Trophoblast cell (in vitro differentiated cells and primary cell): ENCODE results near the gene CHRM1.

Experiments used
- DNase-seq, 2 donors: peaks; one replicate each; pipeline ENCODE4 v3.0.0-alpha.2; 2016
- H2AFZ ChIP-seq: 2 replicates; pipeline ENCODE4 v1.6.1; 2013; ENCODE audit warnings: low read length, moderate library complexity, mild to moderate bottlenecking; ENCODE audit not compliant: insufficient read depth, poor library complexity
- H2AK5ac ChIP-seq: 2 replicates; pipeline ENCODE4 v1.6.1; 2013; ENCODE audit warnings: mild to moderate bottlenecking, low read length
- H2BK120ac ChIP-seq: 2 replicates; pipeline ENCODE4 v1.6.1; 2013; ENCODE audit warnings: low read length, mild to moderate bottlenecking, moderate library complexity; ENCODE audit not compliant: insufficient read depth, poor library complexity
- H2BK12ac ChIP-seq: 2 replicates; pipeline ENCODE4 v1.6.1; 2013; ENCODE audit warnings: mild to moderate bottlenecking, low read length, moderate library complexity
- H2BK5ac ChIP-seq: 2 replicates; pipeline ENCODE4 v1.6.1; 2013; ENCODE audit warnings: low read length, low read depth, moderate library complexity, mild to moderate bottlenecking; ENCODE audit not compliant: poor library complexity
- H3K14ac ChIP-seq: 2 replicates; pipeline ENCODE4 v1.6.1; 2013; ENCODE audit warnings: mild to moderate bottlenecking, low read length
- H3K18ac ChIP-seq: 2 replicates; pipeline ENCODE4 v1.6.1; 2013; ENCODE audit warnings: mild to moderate bottlenecking, low read length
- H3K23ac ChIP-seq: 2 replicates; pipeline ENCODE4 v1.6.1; 2013; ENCODE audit warnings: low read length
- H3K27ac ChIP-seq: 2 replicates; pipeline ENCODE4 v1.5.1; 2013; ENCODE audit warnings: low read depth, mild to moderate bottlenecking, inconsistent platforms, low read length, moderate library complexity
- H3K27me3 ChIP-seq: 2 replicates; pipeline ENCODE4 v1.6.1; 2013; ENCODE audit warnings: inconsistent platforms, mild to moderate bottlenecking, low read length, moderate library complexity; ENCODE audit not compliant: insufficient read depth
- H3K36me3 ChIP-seq, 2 experiments: 1 replicate in 1 of 2; 2 replicates in 1 of 2; pipeline ENCODE4 v1.6.1; 2013; ENCODE audit warnings: low read length in 2 of 2, mild to moderate bottlenecking in 2 of 2, moderate library complexity in 1 of 2; ENCODE audit not compliant: insufficient read depth in 2 of 2, control insufficient read depth in 1 of 2
- H3K4ac ChIP-seq: 2 replicates; pipeline ENCODE4 v1.6.1; 2013; ENCODE audit warnings: low read depth, mild to moderate bottlenecking, low read length, moderate library complexity
- H3K4me1 ChIP-seq, 2 experiments: 1 replicate in 1 of 2; 2 replicates in 1 of 2; pipeline ENCODE4 v1.6.1; 2013; ENCODE audit warnings: low read length in 2 of 2, mild to moderate bottlenecking in 2 of 2, moderate library complexity in 1 of 2; ENCODE audit not compliant: insufficient read depth in 2 of 2, control insufficient read depth in 1 of 2
- H3K4me2 ChIP-seq: 2 replicates; pipeline ENCODE4 v1.6.1; 2013; ENCODE audit warnings: inconsistent platforms, mild to moderate bottlenecking, low read length, moderate library complexity
- H3K4me3 ChIP-seq: 2 replicates; pipeline ENCODE4 v1.5.1; 2013; ENCODE audit warnings: mild to moderate bottlenecking, low read depth, low read length, inconsistent platforms
- H3K79me1 ChIP-seq: one replicate; pipeline ENCODE4 v1.6.1; 2013; ENCODE audit warnings: low read length
- H3K79me2 ChIP-seq: 2 replicates; pipeline ENCODE4 v1.6.1; 2013; ENCODE audit warnings: low read length, mild to moderate bottlenecking; ENCODE audit not compliant: control insufficient read depth, insufficient read depth, poor library complexity
- H3K9ac ChIP-seq: 2 replicates; pipeline ENCODE4 v1.6.1; 2013; ENCODE audit warnings: mild to moderate bottlenecking, low read length
- H3K9me3 ChIP-seq: 2 replicates; pipeline ENCODE4 v1.6.1; 2013; ENCODE audit warnings: low read depth, mild to moderate bottlenecking, control low read depth, inconsistent platforms, low read length; ENCODE audit not compliant: insufficient read depth
- H4K12ac ChIP-seq: 2 replicates; pipeline ENCODE4 v1.6.1; 2013; ENCODE audit warnings: low read depth, mild to moderate bottlenecking, low read length, moderate library complexity
- H4K8ac ChIP-seq: 2 replicates; pipeline ENCODE4 v1.6.1; 2013; ENCODE audit warnings: low read depth, mild to moderate bottlenecking, low read length, moderate library complexity
- H4K91ac ChIP-seq: one replicate; pipeline ENCODE4 v1.6.1; 2013; ENCODE audit warnings: low read depth, mild to moderate bottlenecking, low read length, moderate library complexity
- WGBS: extraction: QIAGEN DNeasy Blood & Tissue Kit; methylation state at CpG from one replicate; pipeline ENCODE4 v1.1.7; 2013; ENCODE audit warnings: missing lambda C conversion rate; ENCODE audit not compliant: insufficient read length, insufficient coverage; ENCODE audit errors: extremely low coverage; 5-methylcytosine and 5-hydroxymethylcytosine counted together

Gene CHRM1

DNA sequence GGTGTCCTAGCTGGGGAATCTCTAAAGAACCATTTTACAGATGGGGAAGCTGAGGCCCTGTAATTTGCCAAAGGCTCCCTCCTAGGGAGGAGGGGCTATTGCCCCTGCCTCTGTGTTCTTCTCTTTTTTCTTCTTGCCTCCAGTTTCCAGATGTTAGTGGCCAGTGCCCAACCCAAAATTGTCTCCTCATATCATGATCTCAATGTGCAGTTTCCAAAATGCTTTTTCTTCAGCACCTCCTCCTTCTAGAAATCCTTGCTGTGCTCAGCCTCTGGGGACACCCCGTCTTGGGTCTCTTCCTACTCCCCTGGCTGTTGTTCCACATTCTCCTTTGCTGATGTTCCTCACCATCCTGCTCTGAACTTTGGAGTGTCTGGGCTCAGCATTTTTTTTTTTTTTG is 9.5 kb upstream of the CHRM1 start:
- no peaks in the 10 kb centered on the region for H3K36me3 ChIP-seq
- H3K18ac ChIP-seq = no peak overlapping the region
- no peak overlapping the region for H3K14ac ChIP-seq
- peaks cover 22% of the 10 kb centered on the region for H3K27me3 ChIP-seq
- peaks cover 8 to 9% of the 10 kb centered on the region in 2 experiments for H3K4me1 ChIP-seq
- no peaks in the 10 kb centered on the region for H3K79me1 ChIP-seq
- H4K8ac ChIP-seq = no peak overlapping the region
- H3K9me3 ChIP-seq = no peaks in the 10 kb centered on the region
- no peak overlapping the region for H4K12ac ChIP-seq
- no peak overlapping the region for H2AFZ ChIP-seq
- H3K23ac ChIP-seq = no peak overlapping the region
- no CpG with 5 or more reads among the region's 1 CpG for WGBS
- no peak overlapping the region for H2BK12ac ChIP-seq
- H4K91ac ChIP-seq = no peak overlapping the region
- H3K4me2 ChIP-seq = no peak overlapping the region
- H3K27ac ChIP-seq = no peak overlapping the region
- no peak overlapping the region for H3K4me3 ChIP-seq
- no peak overlapping the region for H2AK5ac ChIP-seq
- H2BK120ac ChIP-seq = no peak overlapping the region
- DNase-seq = no peak
- no peak overlapping the region for H3K4ac ChIP-seq
- H2BK5ac ChIP-seq = no peak overlapping the region
- H3K79me2 ChIP-seq = no peaks in the 10 kb centered on the region
- H3K9ac ChIP-seq = no peak overlapping the region

DNA sequence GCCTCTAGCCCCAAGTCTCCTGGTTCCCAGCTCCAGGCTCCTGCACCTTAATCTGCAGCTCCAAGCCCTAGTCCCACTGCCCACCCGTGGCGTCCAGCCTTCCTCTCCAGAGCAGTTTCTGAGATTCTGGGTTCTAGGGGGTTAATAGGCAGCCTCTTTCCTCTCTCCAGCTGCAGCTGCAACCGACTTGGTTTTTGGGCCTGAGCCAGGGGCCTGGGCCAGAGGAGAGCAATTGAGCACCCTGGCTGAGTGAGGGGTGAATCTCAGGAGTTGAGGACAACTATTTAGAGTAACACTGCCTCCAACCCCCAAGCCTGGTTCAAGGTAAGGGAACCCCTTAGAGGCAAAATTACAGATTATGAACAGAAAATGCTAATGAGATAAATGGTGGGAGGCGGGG is 9.0 kb upstream of the CHRM1 start:
- Histone ChIP-seq H4K8ac (no peak overlapping the region), H3K18ac (no peak overlapping the region)

DNA sequence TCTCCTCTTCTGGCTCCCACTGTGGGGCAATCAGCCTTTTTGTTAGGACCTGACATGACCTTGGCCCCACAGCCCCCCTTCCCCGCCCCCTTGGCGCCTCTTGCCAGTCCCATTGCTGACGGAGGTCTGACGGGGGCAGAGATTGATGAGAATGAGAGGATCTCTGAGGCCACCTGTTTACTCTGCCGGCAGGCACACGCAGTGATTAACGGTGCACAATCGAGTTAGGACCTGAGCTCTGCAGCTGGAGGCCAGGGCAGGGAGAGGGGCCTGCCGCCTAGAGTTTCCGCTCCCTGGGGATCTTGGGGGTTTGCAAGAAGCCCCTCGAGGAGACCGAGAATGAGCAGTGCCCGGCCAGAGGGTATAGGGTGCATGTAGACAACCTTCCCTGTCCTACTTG is 6.8 kb upstream of the CHRM1 start:
- no peak overlapping the region for H4K91ac ChIP-seq
- no peak overlapping the region for H3K4me3 ChIP-seq
- no peak overlapping the region for H4K12ac ChIP-seq
- no peak for DNase-seq
- no peak overlapping the region for H3K23ac ChIP-seq
- no peak overlapping the region for H3K4me2 ChIP-seq
- peaks cover 20 to 21% of the 10 kb centered on the region in 2 experiments for H3K4me1 ChIP-seq
- H3K27me3 ChIP-seq = peaks cover 26% of the 10 kb centered on the region
- H2AK5ac ChIP-seq = no peak overlapping the region
- H3K9ac ChIP-seq = no peak overlapping the region
- H2AFZ ChIP-seq = no peak overlapping the region
- no peak overlapping the region for H4K8ac ChIP-seq
- no peak overlapping the region for H2BK120ac ChIP-seq
- H3K14ac ChIP-seq = no peak overlapping the region
- no peaks in the 10 kb centered on the region for H3K9me3 ChIP-seq
- H2BK5ac ChIP-seq = no peak overlapping the region
- no peaks in the 10 kb centered on the region for H3K79me2 ChIP-seq
- H3K27ac ChIP-seq = no peak overlapping the region
- no peak overlapping the region for H3K18ac ChIP-seq
- H2BK12ac ChIP-seq = no peak overlapping the region
- no peaks in the 10 kb centered on the region for H3K36me3 ChIP-seq
- no peak overlapping the region for H3K4ac ChIP-seq
- WGBS = no CpG with 5 or more reads among the region's 13 CpGs
- no peaks in the 10 kb centered on the region for H3K79me1 ChIP-seq

More for the DNA sequence above, 9.0 kb upstream of the CHRM1 start:
- H2BK120ac ChIP-seq = no peak overlapping the region
- H2BK5ac ChIP-seq = no peak overlapping the region
- no peaks in the 10 kb centered on the region for H3K79me1 ChIP-seq
- H3K9me3 ChIP-seq = no peaks in the 10 kb centered on the region
- H2AFZ ChIP-seq = no peak overlapping the region
- no peak overlapping the region for H3K4me3 ChIP-seq
- H3K27me3 ChIP-seq = peaks cover 26% of the 10 kb centered on the region
- H3K14ac ChIP-seq = no peak overlapping the region
- no peak overlapping the region for H2AK5ac ChIP-seq
- H3K36me3 ChIP-seq = no peaks in the 10 kb centered on the region
- no peaks in the 10 kb centered on the region for H3K79me2 ChIP-seq
- no peak overlapping the region for H2BK12ac ChIP-seq
- H4K91ac ChIP-seq = no peak overlapping the region
- no peak overlapping the region for H3K4me2 ChIP-seq
- no peak for DNase-seq
- WGBS = no CpG with 5 or more reads among the region's 4 CpGs
- peaks cover 11 to 13% of the 10 kb centered on the region in 2 experiments for H3K4me1 ChIP-seq
- H4K12ac ChIP-seq = no peak overlapping the region
- H3K9ac ChIP-seq = no peak overlapping the region
- no peak overlapping the region for H3K27ac ChIP-seq
- no peak overlapping the region for H3K4ac ChIP-seq
- H3K23ac ChIP-seq = no peak overlapping the region

DNA sequence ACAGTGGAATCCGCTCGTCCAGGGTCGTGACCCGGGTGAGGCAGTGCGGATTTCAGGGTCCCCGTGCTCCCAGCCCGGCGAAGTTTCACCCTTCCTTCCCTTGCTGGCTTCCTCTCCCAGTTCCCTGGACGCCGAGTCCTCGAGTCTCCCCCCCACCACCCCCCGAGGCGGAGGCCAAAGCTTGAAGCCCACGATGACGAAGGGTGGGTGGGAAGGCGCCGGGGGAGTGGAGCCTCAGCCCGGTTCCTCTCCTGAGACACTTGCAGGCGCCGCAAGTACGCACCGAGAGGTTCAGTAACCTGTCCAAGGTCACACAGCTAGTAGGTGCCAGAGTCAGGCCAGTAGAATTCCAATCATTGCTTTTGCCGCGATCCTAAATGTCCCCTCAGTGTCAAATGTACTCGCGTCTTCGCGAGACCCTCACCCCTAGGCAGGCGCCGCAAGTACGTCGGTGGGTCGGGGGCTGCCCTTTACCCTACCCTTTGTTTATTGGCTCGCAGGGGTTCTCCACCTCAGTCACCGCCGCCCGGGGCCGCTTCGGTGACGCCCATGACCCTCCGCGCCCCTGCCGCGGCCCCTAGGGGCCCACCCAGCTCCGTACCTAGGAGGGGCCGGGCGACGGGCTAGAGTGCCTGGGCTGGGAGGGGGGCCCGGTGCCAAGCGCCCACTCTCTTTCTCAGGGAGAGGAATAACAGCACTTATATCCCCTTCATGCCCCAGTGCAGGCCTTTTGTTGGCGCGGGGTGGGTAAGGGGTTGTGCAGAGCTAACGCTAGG is 5.7 kb upstream of the CHRM1 start:
- no peaks in the 10 kb centered on the region for H3K36me3 ChIP-seq
- H2AFZ ChIP-seq = peak overlapping the region; percentile 47
- no peak overlapping the region for H3K18ac ChIP-seq
- H4K8ac ChIP-seq = no peak overlapping the region
- H3K27ac ChIP-seq = no peak overlapping the region
- H3K23ac ChIP-seq = peak overlapping the region; percentile 14
- peaks cover 20 to 22% of the 10 kb centered on the region in 2 experiments for H3K4me1 ChIP-seq
- no CpG with 5 or more reads among the region's 53 CpGs for WGBS
- H3K79me2 ChIP-seq = no peaks in the 10 kb centered on the region
- H3K9ac ChIP-seq = no peak overlapping the region
- H3K4me2 ChIP-seq = peak overlapping the region; percentile 68
- H3K27me3 ChIP-seq = peaks cover 26% of the 10 kb centered on the region
- H4K91ac ChIP-seq = no peak overlapping the region
- DNase-seq = no peak
- H3K4ac ChIP-seq = no peak overlapping the region
- no peak overlapping the region for H3K14ac ChIP-seq
- no peak overlapping the region for H2BK12ac ChIP-seq
- no peak overlapping the region for H3K4me3 ChIP-seq
- H2AK5ac ChIP-seq = no peak overlapping the region
- H3K79me1 ChIP-seq = no peaks in the 10 kb centered on the region
- no peak overlapping the region for H2BK5ac ChIP-seq
- H4K12ac ChIP-seq = no peak overlapping the region
- no peaks in the 10 kb centered on the region for H3K9me3 ChIP-seq
- no peak overlapping the region for H2BK120ac ChIP-seq
